K562 (cell line): ENCODE measurements around the gene ELK4. TPM values are rescaled to one million over a fixed set of nuclear protein-coding genes. Genes with fewer than 3 reads are reported as not detected.

Experiments used
- CHD1 ChIP-seq: fragments of 200-600 bp; sonication (generic); IDR thresholded peaks from one replicate; pipeline ENCODE4 v1.6.1; 2012; ENCODE audit warnings: mild to moderate bottlenecking, moderate library complexity, low read length, inconsistent platforms
- ETS1 ChIP-seq: conservative IDR thresholded peaks from 2 replicates; pipeline ENCODE4 v1.6.1; 2011; ENCODE audit warnings: low read depth, mild to moderate bottlenecking, low read length; ENCODE audit not compliant: control insufficient read depth
- LEF1 ChIP-seq: fragments of 450-650 bp; IDR thresholded peaks from 2 replicates; pipeline ENCODE4 v1.6.1; 2016; ENCODE audit warnings: mild to moderate bottlenecking
- MYC ChIP-seq, 2 experiments: fragments of 250-450 bp in 1 of 2; sonication (Bioruptor Pico) in 1 of 2; IDR thresholded peaks; 2 replicates each; pipeline versions ENCODE4 v1.5.1 to v1.6.1; 2012 to 2021; ENCODE audit warnings: low read depth in 2 of 2, borderline replicate concordance in 1 of 2, improper control_type of control experiment in 1 of 2, low read length in 1 of 2, mild to moderate bottlenecking in 1 of 2, moderate library complexity in 1 of 2
- NONO ChIP-seq, 2 experiments: fragments of 200-400 bp in 1 of 2; fragments of 450-650 bp in 1 of 2; formaldehyde crosslinking in 1 of 2; IDR thresholded peaks; 2 replicates each; pipeline ENCODE4 v1.6.1; 2017; ENCODE audit warnings: low read depth in 2 of 2, mild to moderate bottlenecking in 2 of 2, moderate library complexity in 2 of 2, low read length in 1 of 2
- PHF8 ChIP-seq: fragments of 200-600 bp; sonication (generic); IDR thresholded peaks from 2 replicates; pipeline ENCODE4 v1.6.1; 2012; ENCODE audit warnings: mixed run types, mild to moderate bottlenecking, inconsistent platforms, low read length, moderate library complexity, borderline replicate concordance
- POLR2A ChIP-seq: fragments of 450-650 bp; conservative IDR thresholded peaks from 2 replicates; pipeline ENCODE4 v1.6.1; 2016
- RREB1 ChIP-seq: fragments of 250-450 bp; sonication (Bioruptor Pico); IDR thresholded peaks from 2 replicates; pipeline ENCODE4 v1.4.0; 2020
- SUPT5H ChIP-seq: fragments of 450-650 bp; IDR thresholded peaks from 2 replicates; pipeline ENCODE4 v1.6.1; 2016
- TOE1 ChIP-seq, 2 experiments: fragments of 450-650 bp in 1 of 2; sonication (generic) in 1 of 2; formaldehyde crosslinking in 1 of 2; IDR thresholded peaks; 2 replicates each; pipeline versions ENCODE4 v1.7.1 to v1.8.0; 2016 to 2022; ENCODE audit warnings: borderline replicate concordance in 2 of 2, mild to moderate bottlenecking in 2 of 2, antibody characterized with exemption in 1 of 2, inconsistent platforms in 1 of 2, low read depth in 1 of 2, missing genetic modification reagents in 1 of 2, moderate library complexity in 1 of 2
- ZBTB17 ChIP-seq: fragments of 450-650 bp; formaldehyde crosslinking; IDR thresholded peaks from 2 replicates; pipeline ENCODE4 v1.4.0; 2020; ENCODE audit warnings: mild to moderate bottlenecking
- ZMIZ1 ChIP-seq, 2 experiments: fragments of 150-350 bp in 1 of 2; IDR thresholded peaks; 2 replicates each; pipeline ENCODE4 v1.6.1; 2012 to 2016; ENCODE audit warnings: low read depth in 2 of 2, low read length in 2 of 2, mild to moderate bottlenecking in 1 of 2, moderate library complexity in 1 of 2
- ZNF134 ChIP-seq: fragments of 250-450 bp; sonication (Bioruptor Pico); conservative IDR thresholded peaks from 2 replicates; pipeline ENCODE4 v1.4.0; 2020
- ZNF253 ChIP-seq: fragments of 250-450 bp; sonication (Bioruptor Pico); conservative IDR thresholded peaks from 2 replicates; pipeline ENCODE4 v1.6.1; 2021; ENCODE audit warnings: mild to moderate bottlenecking
- ZNF282 ChIP-seq: sonication (generic); formaldehyde crosslinking; IDR thresholded peaks from 2 replicates; pipeline ENCODE4 v1.8.1; 2023; ENCODE audit warnings: missing genetic modification reagents
- ZNF507 ChIP-seq: conservative IDR thresholded peaks from 2 replicates; pipeline ENCODE4 v1.6.1; 2017; ENCODE audit warnings: missing genetic modification characterization, missing compliant biosample characterization
- polyA plus RNA-seq, 8 experiments: library from polyadenylated mRNA; depleted of rRNA in 4 of 8; stranded (reverse) in 5 of 8; unstranded in 3 of 8; fragments of >200 nt; fragmentation: Nextera tagmentation in 2 of 8; fragmentation: Illumina TruSeq in 1 of 8; extraction: Ambion mirVana in 2 of 8; extraction: Trizol in 1 of 8; gene quantifications; 2 replicates each; pipeline versions ENCODE4 v1.2.1 to v1.2.3, GENCODE V29; 2011 to 2014; ENCODE audit warnings: inconsistent platforms in 1 of 8, missing spikeins in 1 of 8
- total RNA-seq, 7 experiments: library from RNA; depleted of rRNA in 6 of 7; stranded (reverse); fragments of >200 nt in 6 of 7; fragmentation: Illumina TruSeq in 2 of 7; extraction: Trizol in 2 of 7; gene quantifications; 2 replicates each; pipeline versions ENCODE4 v1.2.1 to v1.2.3, GENCODE V29; 2011 to 2021; ENCODE audit warnings: low replicate concordance in 1 of 7

Gene ELK4
- total and polyA plus RNA-seq, 9 of the 15 experiments (the other 6 are each of a cell fraction or from before 2014, with no cell fraction given) = 2.0 to 21.7 (median 9.2) TPM

- TF ChIP-seq PHF8 (peak; percentile 95; the same call in 1 of the 2 replicates), RREB1 (CRISPR knock-in tag) (no peak), ETS1 (peak; percentile 87), ZBTB17 (CRISPR knock-in tag) (peak; percentile 29; the same call in 1 of the 2 replicates), MYC (IDR thresholded peaks at IDR 0.05; ENCODE audit: low read depth, low read length) (peak; percentile 93), MYC (CRISPR knock-in tag; IDR thresholded peaks at IDR 0.05; ENCODE audit: borderline replicate concordance, low read depth) (no peak), TOE1 (IDR thresholded peaks at IDR 0.05; ENCODE audit: borderline replicate concordance) (peak; percentile 57; the same call in 1 of the 2 replicates), TOE1 (CRISPR knock-in tag; IDR thresholded peaks at IDR 0.05; ENCODE audit: borderline replicate concordance, low read depth) (no peak), ZNF282 (CRISPR knock-in tag) (no peak), CHD1 (peak; percentile 60), ZNF134 (CRISPR knock-in tag) (no peak), LEF1 (peak; percentile 94), ZNF507 (tag) (no peak), POLR2A (peak; percentile 89), ZNF253 (CRISPR knock-in tag) (no peak), ZMIZ1 (IDR thresholded peaks at IDR 0.05; ENCODE audit: low read depth in 2 of 2, low read length in 2 of 2) (no peak), NONO (IDR thresholded peaks at IDR 0.05; ENCODE audit: low read depth in 2 of 2, low read length in 1 of 2) (peak in 1 of 2 experiments; percentile 29; a peak in 1 of 4 replicates), SUPT5H (peak; percentile 86)
Measured at GRCh38 chr1:205631010-205631767, 622 bp downstream of the ELK4 start (continued).
